ENCODE results near the gene C16orf54.
A peak's percentile ranks its signal among the peaks of the same experiment; 100 is the strongest.

The C16orf54 gene

GRCh38 chr16:29710227-29711219 lies 35.3 kb downstream of the C16orf54 start:
- TF ChIP-seq CEBPB (IDR thresholded peaks at IDR 0.05): no peak
- TF ChIP-seq MAX (IDR thresholded peaks at IDR 0.05): peak; percentile 87
- peak; percentile 36; the same call in 1 of the 2 replicates for TF ChIP-seq RAD21 (IDR thresholded peaks at IDR 0.05; ENCODE audit: low read depth)
- no peak for TF ChIP-seq EGR1 (IDR thresholded peaks at IDR 0.05)
- no peak for TF ChIP-seq FOXM1 (IDR thresholded peaks at IDR 0.05; ENCODE audit: borderline replicate concordance, low read depth)
- TF ChIP-seq USF1 (IDR thresholded peaks at IDR 0.05): peak; percentile 79
- no peak for TF ChIP-seq REST (IDR thresholded peaks at IDR 0.05; ENCODE audit: low read depth)

GRCh38 chr16:29708917-29709600 lies 36.7 kb downstream of the C16orf54 start:
- TF ChIP-seq YY1 (IDR thresholded peaks at IDR 0.05; ENCODE audit: low read depth) (no peak), TEAD4 (IDR thresholded peaks at IDR 0.05) (no peak), RAD21 (IDR thresholded peaks at IDR 0.05; ENCODE audit: low read depth) (no peak), NFIC (IDR thresholded peaks at IDR 0.05) (no peak), CREB1 (IDR thresholded peaks at IDR 0.05; ENCODE audit: low read depth) (no peak), TAF1 (IDR thresholded peaks at IDR 0.05; ENCODE audit: low read depth) (no peak), USF1 (IDR thresholded peaks at IDR 0.05) (no peak), MAX (IDR thresholded peaks at IDR 0.05) (no peak), ZBTB7A (IDR thresholded peaks at IDR 0.05; ENCODE audit: low read depth) (no peak), REST (IDR thresholded peaks at IDR 0.05; ENCODE audit: low read depth) (no peak), EP300 (IDR thresholded peaks at IDR 0.05; ENCODE audit: borderline replicate concordance) (no peak), TCF12 (IDR thresholded peaks at IDR 0.05; ENCODE audit: low read depth) (no peak), EGR1 (IDR thresholded peaks at IDR 0.05) (no peak)

GRCh38 chr16:29705030-29705429 lies 40.8 kb downstream of the C16orf54 start:
- no peak for TF ChIP-seq FOXM1 (IDR thresholded peaks at IDR 0.05; ENCODE audit: borderline replicate concordance, low read depth)
- TF ChIP-seq REST (IDR thresholded peaks at IDR 0.05; ENCODE audit: low read depth): no peak

GRCh38 chr16:29702269-29702668 lies 43.5 kb downstream of the C16orf54 start:
- TF ChIP-seq EGR1 (IDR thresholded peaks at IDR 0.05) (no peak), TEAD4 (IDR thresholded peaks at IDR 0.05) (no peak), MAX (IDR thresholded peaks at IDR 0.05) (no peak), REST (IDR thresholded peaks at IDR 0.05; ENCODE audit: low read depth) (no peak), USF1 (IDR thresholded peaks at IDR 0.05) (no peak), TCF12 (IDR thresholded peaks at IDR 0.05; ENCODE audit: low read depth) (no peak), RAD21 (IDR thresholded peaks at IDR 0.05; ENCODE audit: low read depth) (no peak), FOXM1 (IDR thresholded peaks at IDR 0.05; ENCODE audit: borderline replicate concordance, low read depth) (no peak), CREB1 (IDR thresholded peaks at IDR 0.05; ENCODE audit: low read depth) (no peak), CEBPB (IDR thresholded peaks at IDR 0.05) (no peak), NFIC (IDR thresholded peaks at IDR 0.05) (no peak), EP300 (IDR thresholded peaks at IDR 0.05; ENCODE audit: borderline replicate concordance) (no peak), TAF1 (IDR thresholded peaks at IDR 0.05; ENCODE audit: low read depth) (no peak), YY1 (IDR thresholded peaks at IDR 0.05; ENCODE audit: low read depth) (no peak), ZBTB7A (IDR thresholded peaks at IDR 0.05; ENCODE audit: low read depth) (no peak)

Data from Ishikawa (cell line).